Spleen (tissue), 11 donors: ENCODE data around the gene STXBP4. TPM values are rescaled to one million over a fixed set of nuclear protein-coding genes. Genes with fewer than 3 reads are reported as not detected.

Experiments
- DNase-seq: peaks from one replicate; pipeline ENCODE4 v3.0.0-alpha.2; 2020
- H3K27ac ChIP-seq, 8 donors: fragments of 200-600 bp; sonication (generic) in 7 of 8; 1 replicate in 4 of 8; 2 replicates in 4 of 8; pipeline versions ENCODE4 v1.5.0 to v1.8.0; 2016 to 2021; ENCODE audit warnings: inconsistent platforms in 4 of 8, mild to moderate bottlenecking in 4 of 8, moderate library complexity in 1 of 8
- H3K27me3 ChIP-seq, 7 donors: fragments of 200-600 bp; sonication (generic) in 6 of 7; replicated peaks in 1 of 7; 1 replicate in 4 of 7; 2 replicates in 3 of 7; pipeline versions ENCODE4 v1.5.0 to v1.8.0; 2016 to 2021; ENCODE audit warnings: inconsistent platforms in 3 of 7, mild to moderate bottlenecking in 1 of 7
- H3K36me3 ChIP-seq, 6 donors: fragments of 200-600 bp; sonication (generic) in 5 of 6; 1 replicate in 4 of 6; 2 replicates in 2 of 6; pipeline versions ENCODE4 v1.5.0 to v1.8.0; 2016 to 2021; ENCODE audit warnings: inconsistent platforms in 2 of 6
- H3K4me1 ChIP-seq, 6 donors: fragments of 200-600 bp; sonication (generic) in 5 of 6; 1 replicate in 3 of 6; 2 replicates in 3 of 6; pipeline versions ENCODE4 v1.5.0 to v1.8.0; 2016 to 2021; ENCODE audit warnings: inconsistent platforms in 3 of 6
- H3K4me3 ChIP-seq, 8 donors: fragments of 200-600 bp; sonication (generic) in 7 of 8; 1 replicate in 4 of 8; 2 replicates in 4 of 8; pipeline versions ENCODE4 v1.5.0 to v1.8.0; 2016 to 2021; ENCODE audit warnings: inconsistent platforms in 4 of 8, mild to moderate bottlenecking in 4 of 8, moderate library complexity in 2 of 8
- H3K9me3 ChIP-seq, 8 donors: fragments of 200-600 bp; sonication (generic) in 7 of 8; 1 replicate in 4 of 8; 2 replicates in 4 of 8; pipeline versions ENCODE4 v1.5.0 to v1.8.0; 2016 to 2021; ENCODE audit warnings: inconsistent platforms in 4 of 8
- CTCF ChIP-seq, 11 experiments: fragments of 200-600 bp in 7 of 11; fragments of 450-650 bp in 4 of 11; sonication (generic) in 4 of 11; IDR thresholded peaks in 8 of 11; conservative IDR thresholded peaks in 3 of 11; 1 replicate in 7 of 11; 2 replicates in 4 of 11; pipeline versions ENCODE4 v1.4.0 to v1.8.0; 2016 to 2021; ENCODE audit warnings: antibody characterized with exemption in 11 of 11, inconsistent platforms in 4 of 11, mild to moderate bottlenecking in 1 of 11
- POLR2A ChIP-seq, 3 donors: fragments of 450-650 bp; IDR thresholded peaks; one replicate each; pipeline ENCODE4 v1.5.1; 2017; ENCODE audit warnings: antibody characterized with exemption in 3 of 3, mild to moderate bottlenecking in 1 of 3
- POLR2AphosphoS5 ChIP-seq, 3 donors: sonication (generic); formaldehyde crosslinking; IDR thresholded peaks; one replicate each; pipeline ENCODE4 v1.5.1; 2017; ENCODE audit warnings: antibody characterized with exemption in 3 of 3
- whole genome bisulfite sequencing, 5 donors: extraction: QIAGEN DNeasy Blood & Tissue Kit in 3 of 5; methylation state at CpG; one replicate each; pipeline versions ENCODE4 v1.1.5 to v1.1.7; 2013 to 2018; 5-methylcytosine and 5-hydroxymethylcytosine counted together
- intact Hi-C: fragments of 100-400 bp; cut with DNase I; formaldehyde crosslinking; loops from one replicate; pipeline ENCODE4 v1.15.0; 2023; ENCODE audit warnings: low total_unique reads
- polyA plus RNA-seq, 3 donors: library from polyadenylated mRNA; stranded (reverse); fragments of 200-250 nt; gene quantifications; one replicate each; pipeline ENCODE4 v1.2.1, GENCODE V29; 2013
- total RNA-seq, 7 donors: library from RNA; depleted of rRNA in 3 of 7; stranded (reverse); fragments of >200 nt in 3 of 7; fragmentation: NEBNext Ultra II Directional in 4 of 7; extraction: Animal tissue kit (Norgen Biotek cat#: 25700) in 4 of 7; gene quantifications; one replicate each; pipeline versions ENCODE4 v1.1.0 to v1.2.1, GENCODE V29; 2016 to 2021
- donor health status: healthy with polysubstance abuse.
- donor health status: DM: no; HTN: no; CAD: no; lungs with moderate emphysema.
- donor health status: DM: no; HTN: no; CAD: no.
- donor health status: Bipolar disorder and iron deficiency.
- donor health status: healthy.
- donor health status: DM: no; HTN: no; CAD: no.
- donor health status: DM: yes; HTN: yes; CAD: no.

STXBP4 gene
- total and polyA plus RNA-seq, 10 donors, result 0.67 to 45.5 (median 7.3) TPM

GRCh38 chr17:55098765-55099164 lies 130.2 kb downstream of the STXBP4 start:
- TF ChIP-seq POLR2AphosphoS5 (IDR thresholded peaks at IDR 0.05) (no peak), POLR2A (IDR thresholded peaks at IDR 0.05) (no peak), CTCF (IDR thresholded peaks at IDR 0.05 in 8 of 11, conservative IDR thresholded peaks at IDR 0.05 in 3 of 11) (no peak)
- H3K27me3 ChIP-seq, result no peaks in the 10 kb centered on the region
- intact Hi-C loops, result no loop called here
- no peaks in the 10 kb centered on the region for H3K36me3 ChIP-seq
- peaks cover 0 to 25% (median 4%) of the 10 kb centered on the region in 8 donors for H3K9me3 ChIP-seq
- no peak overlapping the region for H3K27ac ChIP-seq
- no peak overlapping the region for H3K4me3 ChIP-seq
- no peak for DNase-seq
- 87 to 100% (median 96%) methylated on average over 1 of the region's 1 CpG for WGBS, 5 donors
- H3K4me1 ChIP-seq, result no peaks in the 10 kb centered on the region

GRCh38 chr17:55110521-55110920 lies 142.0 kb downstream of the STXBP4 start:
- no peak overlapping the region for H3K4me3 ChIP-seq
- peaks cover 0 to 12% (median 0%) of the 10 kb centered on the region in 6 donors for H3K36me3 ChIP-seq
- no peaks in the 10 kb centered on the region for H3K27me3 ChIP-seq
- no peak overlapping the region for H3K27ac ChIP-seq
- no peaks in the 10 kb centered on the region for H3K4me1 ChIP-seq
- TF ChIP-seq CTCF (IDR thresholded peaks at IDR 0.05 in 8 of 11, conservative IDR thresholded peaks at IDR 0.05 in 3 of 11), result no peak
- no peak for TF ChIP-seq POLR2AphosphoS5 (IDR thresholded peaks at IDR 0.05)
- no peak for TF ChIP-seq POLR2A (IDR thresholded peaks at IDR 0.05)
- no peak for DNase-seq
- intact Hi-C loops, result no loop called here
- H3K9me3 ChIP-seq, result peaks cover 0 to 18% (median 9%) of the 10 kb centered on the region in 8 donors
- WGBS, 5 donors, result 92 to 97% (median 95%) methylated on average over 2 of the region's 2 CpGs

GRCh38 chr17:55114283-55114682 lies 145.7 kb downstream of the STXBP4 start:
- H3K4me1 ChIP-seq, result no peaks in the 10 kb centered on the region
- no peaks in the 10 kb centered on the region for H3K9me3 ChIP-seq
- intact Hi-C loops, result no loop called here
- no peak for TF ChIP-seq POLR2AphosphoS5 (IDR thresholded peaks at IDR 0.05)
- no peak for TF ChIP-seq CTCF (IDR thresholded peaks at IDR 0.05 in 8 of 11, conservative IDR thresholded peaks at IDR 0.05 in 3 of 11)
- no peak for TF ChIP-seq POLR2A (IDR thresholded peaks at IDR 0.05)
- H3K36me3 ChIP-seq, result no peaks in the 10 kb centered on the region
- no peak overlapping the region for H3K4me3 ChIP-seq
- no peak for DNase-seq
- H3K27ac ChIP-seq, result no peak overlapping the region
- no peaks in the 10 kb centered on the region for H3K27me3 ChIP-seq

- H3K9me3 ChIP-seq, result no peaks in the 10 kb centered on the region
- no peak for TF ChIP-seq CTCF (IDR thresholded peaks at IDR 0.05 in 8 of 11, conservative IDR thresholded peaks at IDR 0.05 in 3 of 11)
- TF ChIP-seq POLR2AphosphoS5 (IDR thresholded peaks at IDR 0.05), result no peak
- TF ChIP-seq POLR2A (IDR thresholded peaks at IDR 0.05), result no peak
- DNase-seq, result no peak
- H3K27ac ChIP-seq, result no peak overlapping the region
- intact Hi-C loops, result no loop called here
- WGBS, 5 donors, result 14 to 23% (median 17%) methylated on average over 2 of the region's 2 CpGs
- H3K4me1 ChIP-seq, result no peaks in the 10 kb centered on the region
- no peaks in the 10 kb centered on the region for H3K36me3 ChIP-seq
- H3K4me3 ChIP-seq, result no peak overlapping the region
- no peaks in the 10 kb centered on the region for H3K27me3 ChIP-seq
Observed at GRCh38 chr17:55116440-55116914, 147.9 kb downstream of the STXBP4 start.
